Right ventricle myocardium superior (tissue), 1 donor: Measurements from ENCODE around the gene CRIP1. TPM values are rescaled to one million over a fixed set of nuclear protein-coding genes. Genes with fewer than 3 reads are reported as not detected.
A peak's percentile ranks its signal among the peaks of the same experiment; 100 is the strongest.

Source experiments
- ATAC-seq: fragments of 200-7000 bp; cut with Tn5 transposase; one replicate; pipeline ENCODE4 v1.9.1; 2020; ENCODE audit warnings: mild to moderate bottlenecking; ENCODE audit not compliant: poor library complexity
- DNase-seq: peaks from one replicate; pipeline ENCODE4 v3.0.0-alpha.2; 2020
- intact Hi-C: fragments of 100-400 bp; cut with DNase I; formaldehyde crosslinking; loops from one replicate; pipeline ENCODE4 v1.11.2; 2022
- total RNA-seq: library from RNA; stranded (reverse); fragmentation: NEBNext Ultra II Directional; extraction: Animal tissue kit (Norgen Biotek cat#: 25700); gene quantifications from one replicate; pipeline ENCODE4 v1.2.1, GENCODE V29; 2021
- donor health status: DM: no; HTN: yes; CAD: no; lungs with severe emphysema.

CRIP1 gene
- total RNA-seq, 1 donor from 2014 or later = 71.8 TPM

DNA sequence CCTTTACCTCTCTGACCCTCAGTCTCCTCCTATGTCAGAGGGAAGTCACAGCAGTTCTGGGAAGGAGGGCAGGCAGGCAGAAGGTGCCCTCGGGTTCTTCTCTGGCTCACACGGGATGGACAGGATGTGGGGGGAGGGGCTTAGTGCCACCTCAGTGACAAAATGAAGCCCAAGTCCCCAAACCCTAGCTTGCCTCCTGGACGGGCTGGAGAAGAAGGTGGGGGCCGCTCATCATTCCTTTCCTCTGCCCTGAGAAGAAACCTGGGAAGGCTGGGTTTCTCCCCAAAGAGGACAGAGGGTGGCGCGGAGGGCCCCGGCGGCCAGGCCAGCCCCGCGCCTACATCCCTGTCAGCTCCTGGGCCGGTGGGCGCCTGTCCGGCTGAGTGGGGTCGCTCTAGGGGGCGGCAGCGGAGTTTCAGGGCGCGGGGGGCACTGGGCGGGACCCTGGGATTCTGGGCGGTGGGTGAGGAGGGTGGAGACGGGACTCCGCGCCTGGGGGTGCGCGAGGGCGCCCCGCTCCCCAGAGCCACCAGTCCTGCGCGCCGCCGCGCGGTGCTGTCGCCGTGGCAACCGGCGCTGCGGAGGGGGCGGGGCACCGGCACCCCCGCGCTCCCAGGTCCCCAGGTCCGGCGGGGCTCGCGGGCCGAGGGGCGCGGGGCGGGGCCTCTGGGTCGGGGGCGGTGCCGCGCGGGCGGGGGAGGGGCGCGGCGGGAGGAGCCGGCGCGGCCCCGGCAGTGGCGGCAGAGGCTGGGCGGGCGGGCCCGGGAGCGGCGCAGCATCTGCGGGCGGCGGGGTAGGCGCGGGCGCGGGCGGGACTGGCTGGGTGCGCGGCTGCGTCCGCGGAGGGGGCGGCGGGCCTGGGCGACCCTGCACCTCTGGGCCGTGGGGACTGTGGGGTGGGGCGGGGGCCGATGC is 39.4 kb downstream of the CRIP1 start, which contains the start of gene TMEM121:
Gene TMEM121 (plus strand): TSS at position 723 of the 915 bp plus-strand sequence. CDS start 2,252 bp downstream, outside the sequence.
- DNase-seq (no peak), ATAC-seq (peak; percentile 6)
- intact Hi-C loops = loop anchor here (5.0 kb wide), 1 partner anchor 154 kb away; no protein-coding TSS in a partner anchor

- intact Hi-C loops = loop anchor here (5.0 kb wide), 1 partner anchor 155 kb away; no protein-coding TSS in a partner anchor
- ATAC-seq = peak; percentile 2
- no peak for DNase-seq
These were observed 40.2 kb downstream of the CRIP1 start for GRCh38 chr14:105526776-105527380.

- intact Hi-C loops = loop anchor here (5.0 kb wide), 1 partner anchor 155 kb away; no protein-coding TSS in a partner anchor
- ATAC-seq (no peak), DNase-seq (no peak)
These were observed 40.7 kb downstream of the CRIP1 start for GRCh38 chr14:105527381-105527825.

- DNase-seq (peak; percentile 89), ATAC-seq (peak; percentile 90)
- intact Hi-C loops = loop anchor here (5.0 kb wide), 1 partner anchor 156 kb away; no protein-coding TSS in a partner anchor
These were observed 41.3 kb downstream of the CRIP1 start for GRCh38 chr14:105527826-105528585.

- peak; percentile 6 for ATAC-seq
- DNase-seq = no peak
- intact Hi-C loops = loop anchor here (5.0 kb wide), 1 partner anchor 156 kb away; no protein-coding TSS in a partner anchor
These were observed 42.1 kb downstream of the CRIP1 start for GRCh38 chr14:105528586-105529318.

DNA sequence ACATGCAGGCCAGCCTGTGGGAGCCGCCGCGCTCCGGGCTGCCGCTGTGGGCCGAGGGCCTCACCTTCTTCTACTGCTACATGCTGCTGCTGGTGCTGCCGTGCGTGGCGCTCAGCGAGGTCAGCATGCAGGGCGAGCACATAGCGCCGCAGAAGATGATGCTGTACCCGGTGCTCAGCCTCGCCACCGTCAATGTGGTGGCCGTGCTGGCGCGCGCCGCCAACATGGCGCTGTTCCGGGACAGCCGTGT is 42.6 kb downstream of the CRIP1 start:
- intact Hi-C loops = loop anchor here (5.0 kb wide), 1 partner anchor 157 kb away; no protein-coding TSS in a partner anchor
- DNase-seq (no peak), ATAC-seq (no peak)

DNA sequence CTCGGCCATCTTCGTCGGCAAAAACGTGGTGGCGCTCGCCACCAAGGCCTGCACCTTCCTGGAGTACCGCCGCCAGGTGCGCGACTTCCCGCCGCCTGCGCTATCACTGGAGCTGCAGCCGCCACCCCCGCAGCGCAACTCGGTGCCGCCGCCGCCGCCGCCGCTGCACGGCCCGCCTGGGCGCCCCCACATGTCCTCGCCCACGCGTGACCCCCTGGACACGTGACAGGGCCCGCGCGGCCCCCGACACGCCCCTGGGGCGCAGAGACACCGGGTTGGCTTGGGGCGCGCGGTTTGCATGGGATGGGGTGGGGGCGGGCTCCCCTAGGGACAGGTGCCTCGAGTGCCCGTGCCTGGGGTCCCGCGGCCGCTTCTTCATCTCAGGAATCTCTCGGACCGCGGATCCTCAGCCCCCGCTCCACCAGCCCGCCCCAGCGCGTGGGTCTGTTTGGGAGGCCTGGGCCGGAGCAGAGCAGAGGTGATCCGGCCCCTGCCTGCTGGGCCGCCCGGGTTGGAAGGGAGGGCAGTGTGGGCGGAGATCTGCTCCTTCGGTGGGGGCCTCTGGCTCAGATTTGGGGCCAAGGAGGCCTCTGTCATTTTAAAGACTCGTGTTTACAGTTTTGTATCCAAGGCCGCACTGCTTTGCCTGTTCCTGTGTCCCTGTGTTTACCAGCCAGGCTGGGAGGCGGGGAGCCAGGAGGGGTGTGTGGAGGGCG is 43.0 kb downstream of the CRIP1 start:
- ATAC-seq (no peak), DNase-seq (no peak)
- intact Hi-C loops = loop anchor here (5.0 kb wide), 1 partner anchor 157 kb away; no protein-coding TSS in a partner anchor

- intact Hi-C loops = no loop called here
- no peak for DNase-seq
- no peak for ATAC-seq
These were observed 43.8 kb downstream of the CRIP1 start for GRCh38 chr14:105530285-105531087.

- ATAC-seq (no peak), DNase-seq (no peak)
- intact Hi-C loops = no loop called here
These were observed 44.6 kb downstream of the CRIP1 start for GRCh38 chr14:105531088-105531893.

DNA sequence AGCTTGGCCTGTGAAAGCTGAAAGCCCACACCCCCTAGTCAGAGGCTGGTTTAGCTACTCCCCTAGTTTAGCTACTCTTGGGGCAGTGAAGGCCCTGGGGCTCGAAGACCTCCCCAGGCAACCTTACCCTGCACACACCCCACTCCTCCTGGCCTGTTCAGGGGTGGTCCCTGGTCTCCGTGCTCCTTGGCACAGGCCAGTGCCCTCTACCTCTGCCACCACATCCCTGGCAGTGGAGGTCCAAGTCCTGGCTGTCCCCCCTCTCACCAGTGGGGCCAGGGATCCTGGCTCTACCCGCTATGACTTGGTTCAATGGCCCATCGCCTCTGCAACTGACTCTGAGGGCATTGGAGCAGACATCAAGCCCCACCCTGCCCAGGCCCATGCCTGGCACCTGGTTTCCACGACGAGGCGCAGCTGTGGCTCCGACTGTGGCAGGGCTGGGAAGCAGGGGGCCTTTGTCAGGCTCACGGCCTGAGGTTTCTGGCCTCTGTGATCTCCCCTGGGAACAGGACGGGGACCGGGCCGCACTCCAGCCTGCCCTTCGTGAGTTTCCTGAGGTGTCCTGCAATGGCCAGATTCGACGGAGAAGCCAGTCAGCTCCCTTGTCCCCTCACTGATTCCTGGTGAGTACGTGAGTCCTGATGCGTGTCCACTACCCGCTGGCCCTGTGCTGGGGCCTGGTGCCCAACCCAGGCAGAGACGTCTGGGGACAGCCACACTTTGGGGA is 45.4 kb downstream of the CRIP1 start:
- intact Hi-C loops = no loop called here
- DNase-seq = no peak
- no peak for ATAC-seq

- intact Hi-C loops = no loop called here
- DNase-seq (no peak), ATAC-seq (no peak)
These were observed 46.1 kb downstream of the CRIP1 start for GRCh38 chr14:105532735-105533141.

DNA sequence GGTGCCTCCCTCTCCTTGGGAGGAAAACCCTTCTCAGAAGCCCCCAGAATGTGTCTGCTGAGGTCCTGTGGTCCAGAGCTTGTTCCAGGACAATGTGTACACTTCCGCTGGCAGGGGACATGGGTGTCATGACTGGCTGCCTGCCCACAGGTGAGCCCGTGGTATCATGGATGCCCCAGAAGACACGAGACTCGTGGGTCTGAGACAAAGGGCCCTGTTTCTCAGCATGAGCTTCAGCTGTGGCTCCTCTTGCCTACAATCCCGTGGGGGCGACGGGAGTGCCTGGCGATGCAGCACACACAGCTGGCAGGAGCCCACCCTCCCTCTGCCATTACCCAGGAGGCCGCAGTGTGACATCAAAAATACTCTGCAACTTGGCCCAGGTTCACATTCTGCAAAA is 46.7 kb downstream of the CRIP1 start:
- no peak for DNase-seq
- intact Hi-C loops = no loop called here
- no peak for ATAC-seq

GRCh38 chr14:105533811-105534498 is 47.3 kb downstream of the CRIP1 start:
- ATAC-seq = no peak
- no peak for DNase-seq
- intact Hi-C loops = no loop called here

DNA sequence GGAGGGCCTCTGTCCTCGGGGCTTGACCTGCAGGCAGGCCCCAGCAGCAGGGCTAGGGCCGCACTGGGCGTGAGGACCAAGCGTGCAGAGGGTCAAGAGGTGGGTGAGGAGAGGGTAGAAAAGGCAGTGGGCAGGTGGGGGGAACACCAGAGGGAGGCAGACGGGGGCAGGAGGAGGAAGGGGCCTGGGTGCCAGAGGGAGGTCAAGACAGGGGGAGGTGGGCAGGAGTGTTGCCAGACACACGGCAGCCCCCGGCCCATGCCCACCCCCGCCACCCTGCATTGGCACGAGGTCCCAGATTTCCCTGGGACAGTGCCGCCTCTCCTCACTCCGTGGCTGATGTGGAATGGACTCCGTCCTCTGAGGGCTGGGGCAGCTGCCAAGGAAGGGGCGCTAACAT is 47.9 kb downstream of the CRIP1 start:
- no peak for DNase-seq
- ATAC-seq = no peak
- intact Hi-C loops = no loop called here

- DNase-seq (no peak), ATAC-seq (no peak)
- intact Hi-C loops = no loop called here
These were observed 49.4 kb downstream of the CRIP1 start for GRCh38 chr14:105536051-105536450.
